K562 (cell line): ENCODE results near the gene MS4A2. TPM values are rescaled to one million over a fixed set of nuclear protein-coding genes. Genes with fewer than 3 reads are reported as not detected.
A peak's percentile ranks its signal among the peaks of the same experiment; 100 is the strongest.

Source experiments
- ARID2 ChIP-seq: fragments of 450-650 bp; IDR thresholded peaks from 2 replicates; pipeline ENCODE4 v1.6.1; 2017; ENCODE audit warnings: antibody characterized with exemption, mild to moderate bottlenecking
- CBFB ChIP-seq: sonication (generic); formaldehyde crosslinking; IDR thresholded peaks from 2 replicates; pipeline ENCODE4 v1.4.0; 2020; ENCODE audit warnings: mild to moderate bottlenecking, missing genetic modification reagents
- CCNT2 ChIP-seq: IDR thresholded peaks from 2 replicates; pipeline ENCODE4 v1.6.1; 2011; ENCODE audit warnings: borderline replicate concordance, low read depth, mild to moderate bottlenecking, moderate library complexity, mixed read lengths, low read length; ENCODE audit not compliant: insufficient read length; ENCODE audit errors: extremely low read depth
- E2F3 ChIP-seq: fragments of 250-450 bp; sonication (Bioruptor Pico); IDR thresholded peaks from 2 replicates; pipeline ENCODE4 v1.4.0; 2020; ENCODE audit warnings: mild to moderate bottlenecking
- ELK3 ChIP-seq: fragments of 450-650 bp; formaldehyde crosslinking; IDR thresholded peaks from 2 replicates; pipeline ENCODE4 v1.4.0; 2020; ENCODE audit warnings: mild to moderate bottlenecking
- FIP1L1 ChIP-seq: fragments of 200-400 bp; formaldehyde crosslinking; IDR thresholded peaks from 2 replicates; pipeline ENCODE4 v1.6.1; 2018; ENCODE audit warnings: mild to moderate bottlenecking, low read depth, low read length; ENCODE audit not compliant: poor library complexity, severe bottlenecking
- MAZ ChIP-seq, 2 experiments: fragments of 450-650 bp in 1 of 2; sonication (generic) in 1 of 2; formaldehyde crosslinking; IDR thresholded peaks in 1 of 2; conservative IDR thresholded peaks in 1 of 2; 2 replicates each; pipeline versions ENCODE4 v1.4.0 to v1.5.0; 2020; ENCODE audit warnings: mild to moderate bottlenecking in 1 of 2, missing genetic modification reagents in 1 of 2
- NR2C1 ChIP-seq, 2 experiments: fragments of 450-650 bp; IDR thresholded peaks; 2 replicates each; pipeline ENCODE4 v1.6.1; 2017; ENCODE audit warnings: mild to moderate bottlenecking in 2 of 2, antibody characterized with exemption in 1 of 2, inconsistent platforms in 1 of 2, missing compliant biosample characterization in 1 of 2, missing genetic modification characterization in 1 of 2
- RBM15 ChIP-seq: fragments of 200-400 bp; formaldehyde crosslinking; IDR thresholded peaks from 2 replicates; pipeline ENCODE4 v1.6.1; 2018; ENCODE audit warnings: mild to moderate bottlenecking, low read length, moderate library complexity; ENCODE audit not compliant: insufficient read depth
- TARDBP ChIP-seq: fragments of 450-650 bp; IDR thresholded peaks from 2 replicates; pipeline ENCODE4 v1.6.1; 2016
- THRAP3 ChIP-seq: fragments of 450-650 bp; IDR thresholded peaks from 2 replicates; pipeline ENCODE4 v1.6.1; 2016; ENCODE audit warnings: mild to moderate bottlenecking, inconsistent platforms, borderline replicate concordance
- ZBTB11 ChIP-seq, 3 experiments: fragments of 200-800 bp in 1 of 3; fragments of 250-450 bp in 1 of 3; fragments of 450-650 bp in 1 of 3; sonication (Bioruptor Pico) in 1 of 3; sonication (Bioruptor generic) in 1 of 3; formaldehyde crosslinking in 1 of 3; IDR thresholded peaks; 2 replicates each; pipeline versions ENCODE4 v1.6.1 to v1.8.0; 2016 to 2022; ENCODE audit warnings: mild to moderate bottlenecking in 2 of 3, missing genetic modification characterization in 2 of 3, missing compliant biosample characterization in 1 of 3, moderate library complexity in 1 of 3
- ZBTB9 ChIP-seq: fragments of 450-650 bp; formaldehyde crosslinking; IDR thresholded peaks from 2 replicates; pipeline ENCODE4 v1.4.0; 2020; ENCODE audit warnings: mild to moderate bottlenecking, moderate library complexity
- ZNF507 ChIP-seq: conservative IDR thresholded peaks from 2 replicates; pipeline ENCODE4 v1.6.1; 2017; ENCODE audit warnings: missing genetic modification characterization, missing compliant biosample characterization
- polyA plus RNA-seq, 8 experiments: library from polyadenylated mRNA; depleted of rRNA in 4 of 8; stranded (reverse) in 5 of 8; unstranded in 3 of 8; fragments of >200 nt; fragmentation: Nextera tagmentation in 2 of 8; fragmentation: Illumina TruSeq in 1 of 8; extraction: Ambion mirVana in 2 of 8; extraction: Trizol in 1 of 8; gene quantifications; 2 replicates each; pipeline versions ENCODE4 v1.2.1 to v1.2.3, GENCODE V29; 2011 to 2014; ENCODE audit warnings: inconsistent platforms in 1 of 8, missing spikeins in 1 of 8
- total RNA-seq, 7 experiments: library from RNA; depleted of rRNA in 6 of 7; stranded (reverse); fragments of >200 nt in 6 of 7; fragmentation: Illumina TruSeq in 2 of 7; extraction: Trizol in 2 of 7; gene quantifications; 2 replicates each; pipeline versions ENCODE4 v1.2.1 to v1.2.3, GENCODE V29; 2011 to 2021; ENCODE audit warnings: low replicate concordance in 1 of 7
- TF ChIP-seq, protein P1 (sequence below): sonication (generic); formaldehyde crosslinking; IDR thresholded peaks from 2 replicates; pipeline ENCODE4 v1.8.0; 2023; ENCODE audit warnings: mild to moderate bottlenecking, missing genetic modification reagents
- TF ChIP-seq, protein P2 (sequence below), 2 experiments: fragments of 450-650 bp in 1 of 2; sonication (generic) in 1 of 2; formaldehyde crosslinking in 1 of 2; IDR thresholded peaks in 1 of 2; conservative IDR thresholded peaks in 1 of 2; 2 replicates each; pipeline versions ENCODE4 v1.6.1 to v1.8.1; 2016 to 2023; ENCODE audit warnings: mild to moderate bottlenecking in 2 of 2, moderate library complexity in 2 of 2, inconsistent platforms in 1 of 2, missing genetic modification reagents in 1 of 2
- TF ChIP-seq, protein P3 (sequence below): fragments of 450-650 bp; IDR thresholded peaks from 2 replicates; pipeline ENCODE4 v1.6.1; 2016; ENCODE audit warnings: antibody characterized with exemption

The MS4A2 gene
- total and polyA plus RNA-seq, 9 of the 15 experiments (the other 6 are each of a cell fraction or from before 2014, with no cell fraction given), result 0.06 to 5.7 (median 0.86) TPM

DNA sequence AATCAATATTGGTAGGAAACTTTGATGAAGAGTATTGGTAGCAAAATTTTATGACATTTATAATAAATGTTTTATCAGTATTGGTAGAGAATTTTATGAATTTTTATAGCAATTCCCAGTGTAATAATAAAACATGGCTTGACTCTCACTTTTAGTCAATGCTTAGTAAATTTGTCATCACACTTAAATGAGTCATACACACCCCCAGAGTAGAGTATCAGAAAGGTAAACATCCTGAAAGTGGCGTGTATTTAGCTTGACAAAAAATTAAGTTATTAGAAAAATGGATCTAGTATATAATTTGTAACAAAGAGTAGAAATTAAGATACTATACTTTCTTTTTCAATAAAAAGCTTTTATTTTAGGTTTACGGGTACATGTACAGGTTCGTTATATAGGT lies 29.4 kb upstream of the MS4A2 start (continued):
- TF ChIP-seq ZBTB11 (CRISPR knock-in tag; IDR thresholded peaks at IDR 0.05) (no peak), FIP1L1 (no peak), ZNF507 (no peak), ARID2 (no peak), RBM15 (no peak), E2F3 (CRISPR knock-in tag) (no peak), THRAP3 (no peak), ZBTB9 (CRISPR knock-in tag) (no peak), ELK3 (CRISPR knock-in tag) (no peak), MAZ (CRISPR knock-in tag; conservative IDR thresholded peaks at IDR 0.05 in 1 of 2, IDR thresholded peaks at IDR 0.05 in 1 of 2) (0 out of 4 replicates have a peak, but pooled peaks of 1 of the 2 experiments have one; percentile 35), TARDBP (no peak), CBFB (CRISPR knock-in tag) (no peak), NR2C1 (IDR thresholded peaks at IDR 0.05) (no peak), NR2C1 (tag; IDR thresholded peaks at IDR 0.05) (no peak), CCNT2 (no peak)
- TF ChIP-seq, protein P1, sequence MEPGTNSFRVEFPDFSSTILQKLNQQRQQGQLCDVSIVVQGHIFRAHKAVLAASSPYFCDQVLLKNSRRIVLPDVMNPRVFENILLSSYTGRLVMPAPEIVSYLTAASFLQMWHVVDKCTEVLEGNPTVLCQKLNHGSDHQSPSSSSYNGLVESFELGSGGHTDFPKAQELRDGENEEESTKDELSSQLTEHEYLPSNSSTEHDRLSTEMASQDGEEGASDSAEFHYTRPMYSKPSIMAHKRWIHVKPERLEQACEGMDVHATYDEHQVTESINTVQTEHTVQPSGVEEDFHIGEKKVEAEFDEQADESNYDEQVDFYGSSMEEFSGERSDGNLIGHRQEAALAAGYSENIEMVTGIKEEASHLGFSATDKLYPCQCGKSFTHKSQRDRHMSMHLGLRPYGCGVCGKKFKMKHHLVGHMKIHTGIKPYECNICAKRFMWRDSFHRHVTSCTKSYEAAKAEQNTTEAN (CRISPR knock-in tag), result no peak
- TF ChIP-seq, protein P2, sequence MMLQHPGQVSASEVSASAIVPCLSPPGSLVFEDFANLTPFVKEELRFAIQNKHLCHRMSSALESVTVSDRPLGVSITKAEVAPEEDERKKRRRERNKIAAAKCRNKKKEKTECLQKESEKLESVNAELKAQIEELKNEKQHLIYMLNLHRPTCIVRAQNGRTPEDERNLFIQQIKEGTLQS (IDR thresholded peaks at IDR 0.05), result peak; percentile 83
- TF ChIP-seq, protein P2 (CRISPR knock-in tag; conservative IDR thresholded peaks at IDR 0.05), result no peak
- TF ChIP-seq, protein P3, sequence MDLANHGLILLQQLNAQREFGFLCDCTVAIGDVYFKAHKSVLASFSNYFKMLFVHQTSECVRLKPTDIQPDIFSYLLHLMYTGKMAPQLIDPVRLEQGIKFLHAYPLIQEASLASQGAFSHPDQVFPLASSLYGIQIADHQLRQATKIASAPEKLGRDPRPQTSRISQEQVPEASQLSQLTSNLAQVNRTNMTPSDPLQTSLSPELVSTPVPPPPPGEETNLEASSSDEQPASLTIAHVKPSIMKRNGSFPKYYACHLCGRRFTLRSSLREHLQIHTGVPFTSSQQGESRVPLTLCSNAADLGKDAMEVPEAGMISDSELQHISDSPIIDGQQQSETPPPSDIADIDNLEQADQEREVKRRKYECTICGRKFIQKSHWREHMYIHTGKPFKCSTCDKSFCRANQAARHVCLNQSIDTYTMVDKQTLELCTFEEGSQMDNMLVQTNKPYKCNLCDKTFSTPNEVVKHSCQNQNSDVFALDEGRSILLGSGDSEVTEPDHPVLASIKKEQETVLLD, result no peak
